Omental fat pad (tissue), 4 donors: ENCODE data around the gene CIC. TPM values are rescaled to one million over a fixed set of nuclear protein-coding genes. Genes with fewer than 3 reads are reported as not detected.

Experiments
- ATAC-seq: fragments of 150-250 bp; one replicate; pipeline ENCODE4 v1.9.1; 2016; ENCODE audit warnings: mild to moderate bottlenecking, moderate library complexity; ENCODE audit not compliant: low FRiP score
- DNase-seq: peaks from one replicate; pipeline ENCODE4 v3.0.0-alpha.2; 2019; ENCODE audit warnings: low spot score
- CTCF ChIP-seq, 3 donors: fragments of 450-650 bp; IDR thresholded peaks; one replicate each; pipeline ENCODE4 v1.5.1; 2016 to 2017; ENCODE audit warnings: antibody characterized with exemption in 3 of 3, mild to moderate bottlenecking in 3 of 3, moderate library complexity in 2 of 3
- total RNA-seq, 4 donors: library from RNA; depleted of rRNA; stranded (reverse); fragments of >200 nt; gene quantifications; one replicate each; pipeline ENCODE4 v1.1.0, GENCODE V29; 2016

Gene CIC
- total RNA-seq, 4 donors from 2014 or later, result 15.7 to 26.3 (median 21.0) TPM

- TF ChIP-seq CTCF (IDR thresholded peaks at IDR 0.05), result no peak
- ATAC-seq, result no peak
- DNase-seq, result no peak
Measured at GRCh38 chr19:42288881-42289555, 20.0 kb downstream of the CIC start.

GRCh38 chr19:42289556-42290041, 20.5 kb downstream of the CIC start:
- TF ChIP-seq CTCF (IDR thresholded peaks at IDR 0.05), result no peak
- no peak for DNase-seq
- no peak for ATAC-seq

GRCh38 chr19:42290136-42290522, 21.1 kb downstream of the CIC start:
- ATAC-seq (no peak), DNase-seq (no peak)
- no peak for TF ChIP-seq CTCF (IDR thresholded peaks at IDR 0.05)

GRCh38 chr19:42290523-42291434, 21.7 kb downstream of the CIC start:
- ATAC-seq (no peak), DNase-seq (no peak)
- TF ChIP-seq CTCF (IDR thresholded peaks at IDR 0.05), result no peak

- DNase-seq (no peak), ATAC-seq (no peak)
- no peak for TF ChIP-seq CTCF (IDR thresholded peaks at IDR 0.05)
Measured at GRCh38 chr19:42291435-42291810, 22.4 kb downstream of the CIC start.

GRCh38 chr19:42292042-42292960, 23.2 kb downstream of the CIC start:
- TF ChIP-seq CTCF (IDR thresholded peaks at IDR 0.05), result no peak
- ATAC-seq (no peak), DNase-seq (no peak)
